Smooth muscle cell of the umbilical artery (primary cell): Measurements from ENCODE around the gene HTRA1. TPM values are rescaled to one million over a fixed set of nuclear protein-coding genes. Genes with fewer than 3 reads are reported as not detected.

Experiments used
- total RNA-seq: library from RNA; depleted of rRNA; stranded (reverse); fragments of >200 nt; gene quantifications from 2 replicates; pipeline ENCODE4 v1.2.3, GENCODE V29; 2014

The HTRA1 gene
- total RNA-seq = 227 and 344 TPM in 2 replicates

GRCh38 chr10:122461367-122461728 lies at the start of gene HTRA1:
Gene HTRA1, plus strand, starts transcription at chr10:122461553. Its CDS starts 100 bp downstream, at chr10:122461653.

GRCh38 chr10:122454603-122455080 lies 6.7 kb upstream of the HTRA1 start, which contains the start of gene ARMS2:
Gene ARMS2, plus strand, starts transcription at chr10:122454653. Its CDS starts 75 bp downstream, at chr10:122454728.

GRCh38 chr10:122560279-122560804 lies 99.0 kb downstream of the HTRA1 start, which contains the start of gene DMBT1:
Gene DMBT1, plus strand, starts transcription at chr10:122560754. Its CDS starts 17 bp downstream, at chr10:122560771.

Other genes with a start within 250 kb of the HTRA1 start
- not detected in 2 replicates for gene BTBD16, start 190.3 kb upstream of the HTRA1 start, total RNA-seq
- 19.3 and 28.0 TPM in 2 replicates for gene PLEKHA1, start 86.8 kb upstream of the HTRA1 start, total RNA-seq
- gene ARMS2, start 6.9 kb upstream of the HTRA1 start, total RNA-seq = not detected in 2 replicates
- not detected in 2 replicates for gene DMBT1, start 99.2 kb downstream of the HTRA1 start, total RNA-seq
- not detected in 2 replicates for gene C10orf120, start 238.3 kb downstream of the HTRA1 start, total RNA-seq